Measurements from ENCODE around the gene CENPN. TPM values are rescaled to one million over a fixed set of nuclear protein-coding genes. Genes with fewer than 3 reads are reported as not detected.

CENPN gene
- total RNA-seq, 3 donors from 2014 or later (not counting 1 experiment from before 2014, with no cell fraction given) = 6.6 to 11.6 (median 9.0) TPM

DNA sequence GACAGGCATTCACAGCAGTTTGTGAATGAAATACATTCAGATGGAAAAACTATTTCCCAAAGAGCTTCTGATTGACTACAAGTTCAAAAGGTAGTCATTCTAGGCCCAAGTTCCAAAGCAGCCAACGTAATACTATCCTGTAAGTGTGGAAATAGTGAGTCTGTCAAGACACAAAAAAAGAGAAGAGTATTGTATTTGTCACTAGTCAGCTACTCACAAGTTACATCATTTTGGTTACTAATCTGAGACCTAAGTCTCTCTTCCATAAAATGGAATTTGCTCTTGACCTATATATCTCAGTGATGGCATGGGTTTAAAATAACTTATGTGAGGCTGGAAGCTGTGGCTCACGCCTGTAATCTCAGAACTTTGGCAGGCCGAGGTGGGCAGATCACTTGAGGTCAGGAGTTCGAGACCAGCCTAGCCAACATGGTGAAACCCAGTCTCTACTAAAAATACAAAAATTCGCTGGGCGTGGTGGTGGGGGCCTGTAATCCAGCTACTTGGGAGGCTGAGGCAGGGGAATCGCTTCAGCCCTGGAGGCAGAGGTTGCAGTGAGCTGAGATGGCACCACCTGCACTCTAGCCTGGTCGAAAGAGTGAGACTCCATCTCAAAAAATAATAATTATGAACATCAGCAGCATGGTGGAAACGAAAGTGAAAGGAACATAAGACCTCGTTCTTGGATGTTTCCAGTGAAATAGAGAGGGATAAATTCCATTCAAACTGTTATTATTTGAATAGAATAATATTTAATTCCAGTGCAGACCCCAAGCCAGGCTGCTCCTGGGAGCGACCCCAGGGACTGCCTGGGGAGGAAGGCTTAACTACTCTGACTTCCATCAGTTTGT lies 3.2 kb upstream of the CENPN start:
- no peaks in the 10 kb centered on the region for H3K36me3 Mint-ChIP-seq
- no peak for ATAC-seq
- no peak for TF ChIP-seq CTCF (IDR thresholded peaks at IDR 0.05)
- Histone ChIP-seq H3K36me3 (ENCODE audit: control insufficient read depth, insufficient read depth, low read length) (no peaks in the 10 kb centered on the region), H3K9me3 (ENCODE audit: control insufficient read depth, insufficient read depth, low read length) (no peaks in the 10 kb centered on the region), H3K27me3 (ENCODE audit: control insufficient read depth, insufficient read depth, low read length) (no peaks in the 10 kb centered on the region), H3K4me1 (ENCODE audit: control insufficient read depth, insufficient read depth, low read length) (peaks cover 32% of the 10 kb centered on the region), H3K4me3 (ENCODE audit: low read length) (peak overlapping the region; percentile 46), H3K27ac (ENCODE audit: low read length) (peak overlapping the region; percentile 76)
- H3K4me3 Mint-ChIP-seq = peak overlapping the region; percentile 90
- intact Hi-C loops (cut with micrococcal nuclease) = loop anchor here (1.0 kb wide), 1 partner anchor 31 kb away; the partner anchor contains the start of gene ATMIN
- peaks cover 41 to 60% of the 10 kb centered on the region in 2 donors for H3K4me1 Mint-ChIP-seq
- peak overlapping the region; percentile 81 to 99 for H3K27ac Mint-ChIP-seq
- 63% methylated on average over 9 of the region's 11 CpGs for whole genome bisulfite sequencing (ENCODE audit: insufficient coverage)
- no peaks in the 10 kb centered on the region for H3K27me3 Mint-ChIP-seq (ENCODE audit: low read depth in 2 of 2)
- peak in 1 of 2 donors; percentile 51 for DNase-seq
- no peaks in the 10 kb centered on the region for H3K9me3 Mint-ChIP-seq

DNA sequence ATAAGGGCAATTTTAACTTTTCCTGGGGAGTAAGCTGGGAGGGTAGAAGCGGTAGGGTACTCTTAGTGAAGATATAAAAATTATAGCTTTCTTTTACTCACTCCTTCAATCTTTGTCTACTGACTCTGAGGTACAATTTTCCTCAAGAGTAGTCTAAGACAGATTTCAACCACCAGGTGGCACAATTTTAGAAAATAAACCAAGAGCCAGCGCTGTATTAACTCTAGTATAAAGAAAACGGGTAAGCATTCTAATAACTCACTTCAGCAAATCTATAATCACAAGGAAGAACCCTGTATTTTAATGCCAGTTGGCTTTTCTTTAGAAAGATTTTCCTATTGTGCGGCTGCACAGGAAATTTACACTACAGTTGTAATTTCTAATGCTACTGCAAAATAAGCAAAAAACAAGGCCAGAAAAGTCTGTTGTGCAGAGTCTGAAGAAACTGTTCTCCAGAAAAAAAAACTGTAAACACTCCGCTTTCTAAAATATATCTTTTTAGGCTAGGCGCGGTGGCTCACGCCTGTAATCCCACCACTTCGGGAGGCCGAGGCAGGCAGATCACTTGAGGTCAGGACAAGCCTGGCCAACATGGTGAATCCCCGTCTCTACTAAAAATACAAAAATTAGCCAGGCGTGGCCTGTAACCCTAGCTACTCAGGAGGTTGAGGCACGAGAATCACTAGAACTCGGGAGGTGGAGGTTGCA lies 2.2 kb upstream of the CENPN start:
- H3K9me3 ChIP-seq (ENCODE audit: control insufficient read depth, insufficient read depth, low read length) = no peaks in the 10 kb centered on the region
- peaks cover 32% of the 10 kb centered on the region for H3K4me1 ChIP-seq (ENCODE audit: control insufficient read depth, insufficient read depth, low read length)
- no peaks in the 10 kb centered on the region for H3K36me3 Mint-ChIP-seq
- no peaks in the 10 kb centered on the region for H3K36me3 ChIP-seq (ENCODE audit: control insufficient read depth, insufficient read depth, low read length)
- intact Hi-C loops (cut with micrococcal nuclease) = loop anchor here (1.0 to 5.0 kb wide), 2 partner anchors 31 to 93 kb away; partner anchors contain the start of genes ATMIN and GCSH
- H3K27ac ChIP-seq (ENCODE audit: low read length) = peak overlapping the region; percentile 76
- 67% methylated on average over 12 of the region's 14 CpGs for WGBS (ENCODE audit: insufficient coverage)
- no peaks in the 10 kb centered on the region for H3K9me3 Mint-ChIP-seq
- ATAC-seq = no peak
- peak; percentile 91 for TF ChIP-seq CTCF (IDR thresholded peaks at IDR 0.05)
- no peaks in the 10 kb centered on the region for H3K27me3 Mint-ChIP-seq (ENCODE audit: low read depth in 2 of 2)
- H3K4me3 Mint-ChIP-seq = peak overlapping the region; percentile 90
- DNase-seq = peak in 1 of 2 donors; percentile 81
- H3K27ac Mint-ChIP-seq = peak overlapping the region; percentile 81 to 99
- H3K4me3 ChIP-seq (ENCODE audit: low read length) = peak overlapping the region; percentile 46
- no peaks in the 10 kb centered on the region for H3K27me3 ChIP-seq (ENCODE audit: control insufficient read depth, insufficient read depth, low read length)
- H3K4me1 Mint-ChIP-seq = peaks cover 35 to 50% of the 10 kb centered on the region in 2 donors

DNA sequence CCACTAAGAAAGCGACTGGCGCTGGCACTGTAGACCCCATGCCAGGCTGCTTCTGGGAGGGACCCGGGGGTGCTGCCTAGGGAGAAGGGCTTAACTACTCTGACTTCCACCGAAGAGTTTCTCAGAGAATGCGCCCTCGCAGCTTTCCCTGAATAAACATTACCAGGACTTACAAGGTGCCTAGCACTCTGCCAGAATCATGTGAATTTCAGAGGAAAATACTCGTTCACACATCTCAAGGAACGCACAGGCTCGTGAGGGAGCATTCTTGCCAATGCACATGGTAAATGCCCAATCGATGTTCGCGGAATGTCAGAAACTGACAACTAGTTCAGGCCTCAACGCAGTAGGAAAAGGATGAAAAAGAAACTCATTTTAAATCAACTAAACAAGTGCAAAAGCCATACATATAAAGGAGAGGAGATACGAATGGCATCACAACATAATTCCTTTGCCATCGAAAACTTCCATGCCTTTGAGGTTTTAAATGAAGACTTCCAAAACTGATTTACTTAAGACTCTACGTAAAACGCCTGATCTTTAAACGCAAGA lies 1.3 kb upstream of the CENPN start:
- peak overlapping the region; percentile 99 for H3K27ac ChIP-seq (ENCODE audit: low read length)
- peak in 1 of 2 donors; percentile 31 for DNase-seq
- no peaks in the 10 kb centered on the region for H3K27me3 ChIP-seq (ENCODE audit: control insufficient read depth, insufficient read depth, low read length)
- no peaks in the 10 kb centered on the region for H3K36me3 Mint-ChIP-seq
- WGBS (ENCODE audit: insufficient coverage) = 44% methylated on average over 16 of the region's 18 CpGs
- no peaks in the 10 kb centered on the region for H3K9me3 ChIP-seq (ENCODE audit: control insufficient read depth, insufficient read depth, low read length)
- TF ChIP-seq CTCF (IDR thresholded peaks at IDR 0.05) = no peak
- peaks cover 32% of the 10 kb centered on the region for H3K4me1 ChIP-seq (ENCODE audit: control insufficient read depth, insufficient read depth, low read length)
- no peaks in the 10 kb centered on the region for H3K36me3 ChIP-seq (ENCODE audit: control insufficient read depth, insufficient read depth, low read length)
- no peaks in the 10 kb centered on the region for H3K9me3 Mint-ChIP-seq
- intact Hi-C loops (cut with micrococcal nuclease) = loop anchor here (5.0 kb wide), 1 partner anchor 92 kb away; the partner anchor contains the start of gene GCSH
- peak overlapping the region; percentile 74 for H3K4me3 ChIP-seq (ENCODE audit: low read length)
- ATAC-seq = no peak
- H3K27ac Mint-ChIP-seq = peak overlapping the region; percentile 97 to 99
- H3K27me3 Mint-ChIP-seq (ENCODE audit: low read depth in 2 of 2) = no peaks in the 10 kb centered on the region
- H3K4me1 Mint-ChIP-seq = peaks cover 35 to 45% of the 10 kb centered on the region in 2 donors
- peak overlapping the region; percentile 99 for H3K4me3 Mint-ChIP-seq
